ENCODE measurements around the gene YAP1.

- TF ChIP-seq CTCF (IDR thresholded peaks at IDR 0.05) (no peak), EP300 (IDR thresholded peaks at IDR 0.05) (no peak), POLR2A (IDR thresholded peaks at IDR 0.05; ENCODE audit: low read length) (no peak), MAZ (IDR thresholded peaks at IDR 0.05; ENCODE audit: borderline replicate concordance, low read depth, low read length) (no peak), FOSL2 (IDR thresholded peaks at IDR 0.05) (no peak), FOSL2 (CRISPR knock-in tag; IDR thresholded peaks at IDR 0.05) (no peak), KDM1A (IDR thresholded peaks at IDR 0.05; ENCODE audit: low read depth) (no peak), HOXB13 (CRISPR knock-in tag; IDR thresholded peaks at IDR 0.05; ENCODE audit: low read depth) (no peak), MAX (IDR thresholded peaks at IDR 0.05) (no peak), HMGXB4 (CRISPR knock-in tag; IDR thresholded peaks at IDR 0.05; ENCODE audit: borderline replicate concordance) (no peak), ZSCAN20 (CRISPR knock-in tag; IDR thresholded peaks at IDR 0.05) (no peak), MYC (IDR thresholded peaks at IDR 0.05; ENCODE audit: borderline replicate concordance, low read length) (no peak), RCOR1 (IDR thresholded peaks at IDR 0.05; ENCODE audit: low read depth, low read length) (no peak), JUNB (IDR thresholded peaks at IDR 0.05) (no peak), CEBPB (IDR thresholded peaks at IDR 0.05) (no peak)
These were observed 69.1 kb downstream of the YAP1 start for GRCh38 chr11:102179371-102179770.
